Measurements from ENCODE around the gene CDH13.

GRCh38 chr16:82833378-82833993 is 206.7 kb downstream of the CDH13 start:
- TF ChIP-seq CTCF (conservative IDR thresholded peaks at IDR 0.05; ENCODE audit: low read length) (no peak), EZH2phosphoT487 (IDR thresholded peaks at IDR 0.05; ENCODE audit: borderline replicate concordance, low read depth, low read length) (no peak)

Measured in OCI-LY7 (cell line).